ENCODE data around the gene CCDC169.

The CCDC169 gene

GRCh38 chr13:36217456-36217855 is 80.2 kb downstream of the CCDC169 start:
- Histone ChIP-seq H3K9me3 (ENCODE audit: insufficient read depth, low read length) (no peaks in the 10 kb centered on the region; the same call in 1 of the 2 replicates), H3K9ac (ENCODE audit: low read length) (no peak overlapping the region), H3K79me2 (ENCODE audit: low read length) (no peaks in the 10 kb centered on the region)

GRCh38 chr13:36214163-36214921 is 83.3 kb downstream of the CCDC169 start, which contains the start of gene SOHLH2:
Gene SOHLH2 (minus strand): TSS chr13:36214556. CDS start chr13:36214526, 30 bp downstream.
- Histone ChIP-seq H3K79me2 (ENCODE audit: low read length) (no peaks in the 10 kb centered on the region), H3K4me2 (ENCODE audit: low read length) (no peak within 1 kb of the TSS), H4K20me1 (ENCODE audit: insufficient read depth, low read length) (no peaks in the 10 kb centered on the region), H3K27me3 (ENCODE audit: low read depth, low read length) (no peaks in the 10 kb centered on the region), H3K27ac (ENCODE audit: low read length) (no peak within 1 kb of the TSS), H3K9me3 (ENCODE audit: insufficient read depth, low read length) (no peaks in the 10 kb centered on the region; the same call in 1 of the 2 replicates), H3K36me3 (replicated peaks; ENCODE audit: low read depth, low read length) (no peaks in the 10 kb centered on the region), H3K4me3 (ENCODE audit: low read length) (no peak within 1 kb of the TSS), H2AFZ (ENCODE audit: low read depth, low read length) (no peak within 1 kb of the TSS), H3K9ac (ENCODE audit: low read length) (no peak within 1 kb of the TSS), H3K4me1 (ENCODE audit: low read length) (no peaks in the 10 kb centered on the region)
- TF ChIP-seq CTCF (IDR thresholded peaks at IDR 0.05; ENCODE audit: low read depth, low read length) (no peak), EZH2phosphoT487 (IDR thresholded peaks at IDR 0.05; ENCODE audit: low read depth) (no peak)

More at GRCh38 chr13:36217456-36217855, 80.2 kb downstream of the CCDC169 start:
- Histone ChIP-seq H3K4me3 (ENCODE audit: low read length) (no peak overlapping the region), H3K4me2 (ENCODE audit: low read length) (no peak overlapping the region), H3K4me1 (ENCODE audit: low read length) (no peaks in the 10 kb centered on the region), H4K20me1 (ENCODE audit: insufficient read depth, low read length) (no peaks in the 10 kb centered on the region), H3K27me3 (ENCODE audit: low read depth, low read length) (no peaks in the 10 kb centered on the region), H2AFZ (ENCODE audit: low read depth, low read length) (no peak overlapping the region), H3K36me3 (replicated peaks; ENCODE audit: low read depth, low read length) (no peaks in the 10 kb centered on the region), H3K27ac (ENCODE audit: low read length) (no peak overlapping the region)
- TF ChIP-seq EZH2phosphoT487 (IDR thresholded peaks at IDR 0.05; ENCODE audit: low read depth) = no peak
- no peak for TF ChIP-seq CTCF (IDR thresholded peaks at IDR 0.05; ENCODE audit: low read depth, low read length)

GRCh38 chr13:36212789-36213188 is 84.8 kb downstream of the CCDC169 start:
- H3K4me3 ChIP-seq (ENCODE audit: low read length) = no peak overlapping the region
- H4K20me1 ChIP-seq (ENCODE audit: insufficient read depth, low read length) = no peaks in the 10 kb centered on the region
- H3K27me3 ChIP-seq (ENCODE audit: low read depth, low read length) = no peaks in the 10 kb centered on the region
- H3K27ac ChIP-seq (ENCODE audit: low read length) = no peak overlapping the region
- H3K79me2 ChIP-seq (ENCODE audit: low read length) = no peaks in the 10 kb centered on the region
- no peak overlapping the region for H3K9ac ChIP-seq (ENCODE audit: low read length)
- no peaks in the 10 kb centered on the region for H3K36me3 ChIP-seq (replicated peaks; ENCODE audit: low read depth, low read length)
- no peaks in the 10 kb centered on the region for H3K4me1 ChIP-seq (ENCODE audit: low read length)
- H3K4me2 ChIP-seq (ENCODE audit: low read length) = no peak overlapping the region
- TF ChIP-seq EZH2phosphoT487 (IDR thresholded peaks at IDR 0.05; ENCODE audit: low read depth) (no peak), CTCF (IDR thresholded peaks at IDR 0.05; ENCODE audit: low read depth, low read length) (no peak)
- no peak overlapping the region for H2AFZ ChIP-seq (ENCODE audit: low read depth, low read length)
- H3K9me3 ChIP-seq (ENCODE audit: insufficient read depth, low read length) = no peaks in the 10 kb centered on the region; the same call in 1 of the 2 replicates

GRCh38 chr13:36211567-36211966 is 86.0 kb downstream of the CCDC169 start:
- Histone ChIP-seq H3K4me1 (ENCODE audit: low read length) (no peaks in the 10 kb centered on the region), H3K36me3 (replicated peaks; ENCODE audit: low read depth, low read length) (no peaks in the 10 kb centered on the region), H3K27me3 (ENCODE audit: low read depth, low read length) (no peaks in the 10 kb centered on the region), H3K4me3 (ENCODE audit: low read length) (no peak overlapping the region), H2AFZ (ENCODE audit: low read depth, low read length) (no peak overlapping the region), H3K27ac (ENCODE audit: low read length) (no peak overlapping the region), H3K4me2 (ENCODE audit: low read length) (no peak overlapping the region), H3K9ac (ENCODE audit: low read length) (no peak overlapping the region), H4K20me1 (ENCODE audit: insufficient read depth, low read length) (no peaks in the 10 kb centered on the region), H3K9me3 (ENCODE audit: insufficient read depth, low read length) (no peaks in the 10 kb centered on the region; the same call in 1 of the 2 replicates), H3K79me2 (ENCODE audit: low read length) (no peaks in the 10 kb centered on the region)
- TF ChIP-seq EZH2phosphoT487 (IDR thresholded peaks at IDR 0.05; ENCODE audit: low read depth) (no peak), CTCF (IDR thresholded peaks at IDR 0.05; ENCODE audit: low read depth, low read length) (no peak)

Data from OCI-LY3 (cell line).